CD4-positive, alpha-beta T cell (primary cell): Measurements from ENCODE around the gene SLC27A5. TPM values are rescaled to one million over a fixed set of nuclear protein-coding genes. Genes with fewer than 3 reads are reported as not detected.
A peak's percentile ranks its signal among the peaks of the same experiment; 100 is the strongest.

Experiments used
- ATAC-seq: fragments of 200-7000 bp; cut with Tn5 transposase; one replicate; pipeline ENCODE4 v1.10.0; 2022; ENCODE audit warnings: mild to moderate bottlenecking; ENCODE audit not compliant: poor library complexity
- CTCF ChIA-PET: fragments of 350-600 bp; sonication (Branson Sonifier 250); formaldehyde crosslinking; loops from one replicate; lab custom pipeline; 2021; ENCODE audit warnings: antibody characterized with exemption, inconsistent platforms; lab: Charles Lee
- POLR2A ChIA-PET: fragments of 350-600 bp; sonication (Branson Sonifier 250); formaldehyde crosslinking; loops from one replicate; lab custom pipeline; 2021; ENCODE audit warnings: antibody characterized with exemption, inconsistent platforms; lab: Charles Lee
- DNase-seq, 14 experiments: peaks; one replicate each; pipeline ENCODE4 v3.0.0-alpha.2; 2013 to 2020; ENCODE audit warnings: mixed read lengths in 2 of 14
- H3K27ac ChIP-seq, 2 donors: one replicate each; pipeline versions ENCODE4 v1.5.1 to v1.7.0; 2013; ENCODE audit warnings: low read length in 2 of 2, low read depth in 1 of 2, mild to moderate bottlenecking in 1 of 2
- H3K27me3 ChIP-seq, 2 experiments: 1 replicate in 1 of 2; 2 replicates in 1 of 2; pipeline versions ENCODE4 v1.6.1 to v1.7.0; 2013; ENCODE audit warnings: low read length in 2 of 2, control low read depth in 1 of 2, mild to moderate bottlenecking in 1 of 2, moderate library complexity in 1 of 2; ENCODE audit not compliant: insufficient read depth in 2 of 2, control insufficient read depth in 1 of 2
- H3K36me3 ChIP-seq: one replicate; pipeline ENCODE4 v1.6.1; 2013; ENCODE audit warnings: low read length, control low read depth; ENCODE audit not compliant: insufficient read depth
- H3K4me1 ChIP-seq: one replicate; pipeline ENCODE4 v1.6.1; 2013; ENCODE audit warnings: low read length, control low read depth; ENCODE audit not compliant: insufficient read depth
- H3K4me3 ChIP-seq: one replicate; pipeline ENCODE4 v1.5.1; 2013; ENCODE audit warnings: mild to moderate bottlenecking, low read length, moderate library complexity
- H3K9me3 ChIP-seq, 2 experiments: 1 replicate in 1 of 2; 2 replicates in 1 of 2; pipeline versions ENCODE4 v1.6.1 to v1.7.0; 2013; ENCODE audit warnings: low read length in 2 of 2, mild to moderate bottlenecking in 2 of 2, control low read depth in 1 of 2, moderate library complexity in 1 of 2; ENCODE audit not compliant: control insufficient read depth in 1 of 2, insufficient read depth in 1 of 2
- H3K27ac Mint-ChIP-seq: one replicate; pipeline ENCODE4 v1.8.0; 2020; ENCODE audit warnings: mixed read lengths
- H3K27me3 Mint-ChIP-seq: one replicate; pipeline ENCODE4 v1.8.0; 2021; ENCODE audit warnings: mixed read lengths
- H3K36me3 Mint-ChIP-seq: one replicate; pipeline ENCODE4 v1.8.0; 2021; ENCODE audit warnings: low read depth, mixed read lengths
- H3K4me1 Mint-ChIP-seq: one replicate; pipeline ENCODE4 v1.8.0; 2021; ENCODE audit warnings: low read depth, mixed read lengths
- H3K4me3 Mint-ChIP-seq: one replicate; pipeline ENCODE4 v1.8.0; 2020; ENCODE audit warnings: mild to moderate bottlenecking, mixed read lengths
- H3K9me3 Mint-ChIP-seq: one replicate; pipeline ENCODE4 v1.8.0; 2020; ENCODE audit warnings: mixed read lengths
- CTCF ChIP-seq: fragments of 200-600 bp; IDR thresholded peaks from one replicate; pipeline ENCODE4 v1.8.0; 2022; ENCODE audit warnings: antibody characterized with exemption, mild to moderate bottlenecking
- intact Hi-C, 2 experiments: fragments of 100-400 bp; cut with DNase I in 1 of 2; cut with micrococcal nuclease in 1 of 2; formaldehyde crosslinking; loops; one replicate each; pipeline versions ENCODE4 v1.15.1 to v1.9.0; 2023 to 2025; cut with DNase I, micrococcal nuclease
- total RNA-seq, 174 experiments: library from RNA in 2 of 174; stranded (reverse) in 2 of 174; gene quantifications; one replicate each; pipeline ENCODE4 v1.2.3 and lab custom pipeline; 2021 to 2026

Gene SLC27A5
- total RNA-seq, 2 experiments from 2014 or later: 3.5 to 4.8 TPM

- H3K27ac ChIP-seq: peak overlapping the region; percentile 92 to 99
- no peaks in the 10 kb centered on the region for H3K9me3 ChIP-seq
- ChIA-PET POLR2A (interaction anchor here (0.7 to 3.6 kb wide), 10 partner anchors 9 to 192 kb away, joined by 3 to 64 read pairs (median 8); partner anchors contain the start of genes MZF1, TRIM28, ZBTB45 and ZNF497), CTCF (interaction anchor here (2.5 to 3.3 kb wide), 2 partner anchors 34 to 40 kb away, joined by 11 to 26 read pairs; partner anchors contain the start of gene ZBTB45)
- H3K27me3 Mint-ChIP-seq: no peaks in the 10 kb centered on the region
- peaks cover 93% of the 10 kb centered on the region for H3K36me3 Mint-ChIP-seq
- TF ChIP-seq CTCF: no peak
- H3K36me3 ChIP-seq: peaks cover 68% of the 10 kb centered on the region
- DNase-seq: peak in 1 of 14 experiments; percentile 38
- peaks cover 55% of the 10 kb centered on the region for H3K4me1 Mint-ChIP-seq
- H3K4me1 ChIP-seq: peaks cover 54% of the 10 kb centered on the region
- no peaks in the 10 kb centered on the region for H3K9me3 Mint-ChIP-seq
- no peaks in the 10 kb centered on the region for H3K27me3 ChIP-seq
- H3K27ac Mint-ChIP-seq: peak overlapping the region; percentile 96
- peak overlapping the region; percentile 96 for H3K4me3 ChIP-seq
- no peak for ATAC-seq
- intact Hi-C loops: loop anchor here in 1 of 2 experiments (1.0 kb wide), 2 partner anchors 10 to 35 kb away; partner anchors contain the start of genes TRIM28 and ZBTB45
- H3K4me3 Mint-ChIP-seq: peak overlapping the region; percentile 92
Observed at GRCh38 chr19:58553799-58554493, 42.2 kb upstream of the SLC27A5 start.

- Mint-ChIP-seq H3K9me3 (no peaks in the 10 kb centered on the region), H3K27ac (peak overlapping the region; percentile 60), H3K27me3 (no peaks in the 10 kb centered on the region), H3K36me3 (peaks cover 94% of the 10 kb centered on the region), H3K4me1 (peaks cover 49% of the 10 kb centered on the region), H3K4me3 (peak overlapping the region; percentile 50)
- TF ChIP-seq CTCF: no peak
- intact Hi-C loops: no loop called here
- CTCF ChIA-PET: interaction anchor here (1.0 to 3.3 kb wide), 2 partner anchors 28 to 33 kb away, joined by 4 to 26 read pairs; partner anchors contain the start of gene ZBTB45
- H3K36me3 ChIP-seq: peaks cover 81% of the 10 kb centered on the region
- DNase-seq (no peak), ATAC-seq (no peak)
- H3K27me3 ChIP-seq: no peaks in the 10 kb centered on the region
- no peak overlapping the region for H3K27ac ChIP-seq
- no peaks in the 10 kb centered on the region for H3K9me3 ChIP-seq
- no peak overlapping the region for H3K4me3 ChIP-seq
- POLR2A ChIA-PET: interaction anchor here (3.4 to 3.6 kb wide), 2 partner anchors 8 to 32 kb away, joined by 44 to 64 read pairs; partner anchors contain the start of genes TRIM28 and ZBTB45
- peaks cover 53% of the 10 kb centered on the region for H3K4me1 ChIP-seq
Observed at GRCh38 chr19:58552655-58553054, 40.9 kb upstream of the SLC27A5 start.

GRCh38 chr19:58551577-58552471 lies 40.0 kb upstream of the SLC27A5 start:
- peak overlapping the region; percentile 50 for H3K4me3 Mint-ChIP-seq
- ATAC-seq (no peak), DNase-seq (peak in 1 of 14 experiments; percentile 9)
- no peaks in the 10 kb centered on the region for H3K9me3 ChIP-seq
- intact Hi-C loops: no loop called here
- no peak overlapping the region for H3K4me3 ChIP-seq
- H3K27ac Mint-ChIP-seq: peak overlapping the region; percentile 60
- H3K36me3 Mint-ChIP-seq: peaks cover 94% of the 10 kb centered on the region
- peaks cover 53% of the 10 kb centered on the region for H3K4me1 ChIP-seq
- H3K27me3 ChIP-seq: no peaks in the 10 kb centered on the region
- H3K9me3 Mint-ChIP-seq: no peaks in the 10 kb centered on the region
- TF ChIP-seq CTCF: no peak
- H3K27me3 Mint-ChIP-seq: no peaks in the 10 kb centered on the region
- ChIA-PET CTCF (no interaction called here), POLR2A (interaction anchor here (1.4 kb wide), 1 partner anchor 11 kb away, joined by 4 read pairs; no protein-coding TSS in a partner anchor)
- no peak overlapping the region for H3K27ac ChIP-seq
- peaks cover 84% of the 10 kb centered on the region for H3K36me3 ChIP-seq
- peaks cover 43% of the 10 kb centered on the region for H3K4me1 Mint-ChIP-seq
